Activated CD4-positive, alpha-beta T cell treated with anti-CD3 and anti-CD28 coated beads, Interleukin-2, amount 50 U/mL, for 48 hours (primary cell): ENCODE results near the gene PFKFB2.
A peak's percentile ranks its signal among the peaks of the same experiment; 100 is the strongest.
"Not testable (repeated sequence)": the region's sequence is repeated elsewhere in the genome, so short reads cannot be mapped to it uniquely, and the experiment has no call there.

Experiments
- DNase-seq, 2 experiments: peaks; one replicate each; pipeline ENCODE4 v3.0.0-alpha.2; 2020

The PFKFB2 gene

DNA sequence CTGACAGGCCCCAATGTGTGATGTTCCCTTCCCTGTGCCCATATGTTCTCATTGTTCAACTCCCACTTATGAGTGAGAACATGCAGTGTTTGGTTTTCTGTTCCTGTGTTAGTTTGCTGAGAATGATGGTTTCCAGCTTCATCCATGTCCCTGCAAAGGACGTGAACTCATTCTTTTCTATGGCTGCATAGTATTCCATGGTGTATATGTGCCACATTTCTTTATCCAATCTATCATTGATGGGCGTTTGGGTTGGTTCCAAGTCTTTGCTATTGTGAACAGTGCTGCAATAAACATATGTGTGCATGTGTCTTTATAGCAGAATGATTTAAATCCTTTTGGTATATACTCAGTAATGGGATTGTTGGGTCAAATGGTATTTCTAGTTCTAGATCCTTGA is 11.7 kb upstream of the PFKFB2 start:
- DNase-seq, result not testable (repeated sequence)

DNA sequence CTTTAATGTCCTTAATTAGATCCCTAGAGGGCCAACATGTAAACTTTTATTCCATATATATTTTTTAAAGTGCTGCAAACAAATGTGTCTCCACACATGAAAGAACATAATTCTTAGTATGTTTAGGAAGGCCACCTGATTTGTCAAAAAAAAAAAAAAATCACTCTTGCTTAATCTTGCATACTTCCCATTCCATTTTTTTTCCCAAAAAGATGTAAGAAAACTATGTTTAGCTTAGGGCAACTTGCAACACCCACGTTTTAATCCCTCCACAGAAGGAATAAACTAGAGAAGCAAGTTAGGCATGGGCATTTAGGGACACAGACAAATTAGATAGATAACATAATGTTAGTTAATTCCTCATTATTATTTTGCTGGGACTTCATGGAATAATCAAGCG is 7.6 kb upstream of the PFKFB2 start:
- no peak for DNase-seq

DNA sequence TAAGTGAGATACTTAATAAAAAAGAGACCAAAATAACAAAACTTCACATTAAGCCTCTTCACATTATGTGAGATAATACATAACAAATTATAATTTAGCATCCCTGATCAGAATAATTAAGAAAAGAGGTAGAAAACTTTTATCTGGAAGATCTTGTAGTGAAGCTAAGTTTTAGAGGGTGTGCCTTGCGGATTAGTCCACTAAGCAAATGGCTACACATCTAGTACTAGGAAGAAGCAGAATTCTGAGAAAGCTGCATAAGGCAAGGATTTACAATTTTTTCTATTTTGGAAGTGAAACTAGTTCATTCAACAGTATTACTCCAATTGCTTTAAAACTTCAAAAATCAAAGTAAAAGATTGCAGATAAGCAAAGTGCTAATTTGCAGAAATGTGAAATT is 5.6 kb upstream of the PFKFB2 start:
- no peak for DNase-seq

DNA sequence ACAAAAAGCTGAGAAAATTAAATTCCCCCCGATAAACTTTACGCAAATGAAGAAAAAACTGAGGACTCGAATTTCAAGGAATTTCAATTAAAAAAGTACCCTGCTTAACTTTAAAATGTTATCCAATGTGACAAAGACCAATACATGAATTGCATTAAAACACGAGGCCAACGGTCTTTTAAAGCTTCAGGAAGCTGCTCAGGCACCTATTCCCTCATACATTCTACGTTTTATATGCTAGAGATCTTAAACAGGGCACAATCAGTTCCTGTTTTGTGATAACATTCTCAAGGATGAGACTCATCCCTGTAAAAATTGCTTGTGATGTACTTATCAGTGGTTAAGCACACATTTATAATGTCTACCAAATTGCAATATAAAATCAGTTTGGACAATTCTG is 5.0 kb upstream of the PFKFB2 start:
- DNase-seq, result no peak

DNA sequence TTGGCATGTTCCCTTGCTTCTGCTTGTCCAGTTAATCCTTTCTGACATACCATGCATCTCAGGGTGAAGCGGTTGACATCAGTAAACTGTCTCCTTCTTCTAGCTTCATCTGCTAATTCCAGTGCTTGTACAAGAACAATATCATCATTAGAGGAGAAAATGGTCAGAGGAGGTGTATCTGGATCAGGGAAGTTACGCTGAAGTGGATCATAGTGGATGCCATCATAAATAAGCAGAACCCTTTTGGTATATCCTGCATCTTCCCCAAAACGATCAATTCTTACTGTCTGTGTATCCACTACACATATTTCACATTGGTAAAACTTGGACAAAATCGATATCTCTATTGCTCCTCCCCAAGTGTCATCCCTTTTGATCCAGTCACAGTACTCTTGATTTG is 4.0 kb upstream of the PFKFB2 start:
- DNase-seq, result no peak

DNA sequence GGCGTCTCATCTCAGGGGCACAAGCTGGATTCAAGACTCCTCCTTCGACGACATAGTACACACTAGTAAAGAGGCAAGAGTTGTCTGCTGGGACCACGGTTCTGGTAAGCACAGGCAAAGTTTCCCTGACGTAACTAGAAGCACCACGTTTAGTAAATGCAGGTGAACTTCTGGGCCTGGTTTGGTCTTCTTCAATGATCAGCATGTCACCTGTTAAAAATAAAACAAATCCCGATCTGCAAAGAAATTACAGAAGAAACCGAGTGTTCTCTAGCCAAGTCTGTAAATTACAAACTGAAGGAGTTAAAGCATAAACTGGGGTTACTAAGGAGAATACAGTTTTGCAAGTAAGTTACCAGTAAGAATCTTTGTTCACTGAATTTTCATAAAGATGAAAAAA is 3.6 kb upstream of the PFKFB2 start:
- DNase-seq, result no peak

DNA sequence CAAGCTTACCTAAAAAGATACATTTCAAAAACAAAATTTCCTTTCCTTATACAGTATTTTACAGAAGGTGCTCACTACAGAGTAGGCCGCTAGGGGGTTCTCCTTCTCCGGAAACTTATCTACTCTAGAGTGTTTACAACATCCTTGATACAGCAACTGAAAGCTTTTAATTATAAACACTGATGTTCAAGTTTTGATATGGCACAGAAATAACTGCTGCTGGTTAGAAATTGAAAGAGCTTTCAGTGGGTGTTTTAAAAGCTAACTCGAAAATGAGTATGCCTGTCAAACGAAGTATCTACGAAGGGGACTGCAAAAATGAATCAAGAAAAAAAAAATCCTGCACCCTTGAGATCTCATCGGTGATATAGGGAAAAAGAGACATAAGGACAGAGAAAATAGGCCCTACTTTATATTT is 3.1 kb upstream of the PFKFB2 start:
- peak; percentile 38 to 55 for DNase-seq

DNA sequence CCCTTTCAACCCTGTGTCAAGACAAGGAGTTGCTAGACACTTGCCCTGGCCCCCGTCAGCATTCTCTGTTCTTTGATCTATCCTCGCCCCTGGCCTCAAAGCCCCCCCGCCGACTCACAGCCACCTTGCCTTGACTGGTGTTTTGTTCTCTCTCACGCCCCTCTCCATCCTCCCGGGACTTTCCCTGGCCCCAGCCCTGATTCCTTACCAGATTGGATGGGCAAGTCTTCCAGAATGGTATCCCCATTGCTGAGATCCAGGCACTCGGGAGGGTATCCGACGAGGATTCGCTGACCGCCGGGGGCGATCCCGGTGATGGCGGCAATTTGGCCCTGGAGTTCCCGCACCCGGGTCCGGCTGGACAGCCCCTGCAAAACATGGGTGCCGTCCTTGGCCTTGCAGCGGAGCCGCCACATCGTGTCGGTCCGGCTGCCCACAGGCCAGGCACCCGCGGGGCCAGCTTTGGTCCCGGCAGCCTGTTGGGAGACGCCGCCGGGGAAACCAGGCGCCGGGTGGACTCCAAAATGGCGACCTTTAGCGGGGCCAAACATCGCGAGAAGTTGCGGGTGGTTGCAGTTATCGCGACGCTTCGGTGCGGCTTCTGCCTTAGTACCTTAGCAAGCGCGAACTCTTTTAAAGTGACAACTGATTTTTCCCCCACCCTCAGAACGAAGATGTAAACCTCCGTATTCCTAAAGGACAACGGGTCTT is 2.4 kb upstream of the PFKFB2 start:
- peak; percentile 91 to 93 for DNase-seq

DNA sequence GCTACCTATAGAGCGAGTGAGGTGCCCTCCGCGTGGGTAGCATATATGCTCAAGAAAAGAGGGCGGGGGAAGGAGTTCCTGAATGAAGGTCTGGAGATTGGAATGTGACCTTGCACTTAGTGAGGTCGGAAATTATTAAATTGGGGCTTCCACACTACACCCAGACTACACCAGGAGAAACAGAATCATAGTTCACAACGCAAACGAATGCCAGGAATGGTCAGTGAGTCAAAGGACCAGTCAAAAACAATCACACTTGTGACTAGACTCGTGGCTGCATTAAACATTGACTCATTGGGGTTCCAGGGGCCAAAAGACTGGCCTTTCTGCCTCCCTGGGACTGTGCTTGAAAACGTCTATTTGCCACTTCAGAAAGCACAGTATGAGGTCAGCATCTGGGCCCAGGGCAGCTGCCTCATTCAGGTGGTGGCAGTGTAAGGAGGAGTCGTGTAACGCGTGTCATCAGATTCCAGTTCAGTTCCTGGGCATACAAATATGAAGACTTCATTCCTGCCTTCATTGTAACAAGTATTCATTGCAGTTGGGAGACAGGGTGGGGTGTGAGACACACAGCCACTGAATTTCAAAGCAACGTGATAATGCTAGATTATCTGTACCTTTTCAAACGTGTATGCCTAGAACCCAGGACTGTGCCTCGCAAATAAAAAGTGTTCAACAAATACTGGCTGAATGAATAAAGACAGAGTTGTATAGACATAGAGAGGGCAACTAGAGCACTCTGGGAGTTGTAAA is 1.7 kb upstream of the PFKFB2 start, which contains the start of gene YOD1:
Gene YOD1, minus strand, starts transcription at position 18 of the 753 bp plus-strand sequence. CDS start 178 bp downstream, outside the sequence.
- no peak for DNase-seq

DNA sequence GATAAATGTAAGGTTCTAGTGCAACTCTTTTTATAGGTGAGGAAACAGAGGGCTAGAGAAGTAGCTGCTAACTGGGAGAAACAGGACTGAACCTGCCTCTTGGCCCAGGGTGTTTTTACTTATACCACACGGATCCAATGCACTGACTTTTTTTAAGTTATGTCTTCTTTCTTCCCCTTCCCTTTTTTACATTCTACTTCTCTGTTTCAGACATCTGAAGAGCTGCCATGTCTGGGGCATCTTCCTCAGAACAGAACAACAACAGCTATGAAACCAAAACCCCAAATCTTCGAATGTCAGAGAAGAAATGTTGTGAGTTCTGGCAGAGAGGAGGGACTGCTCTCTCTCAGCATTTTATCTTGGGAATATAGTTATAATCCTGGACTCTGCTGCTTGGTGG is 1.4 kb downstream of the PFKFB2 start:
- no peak for DNase-seq

DNA sequence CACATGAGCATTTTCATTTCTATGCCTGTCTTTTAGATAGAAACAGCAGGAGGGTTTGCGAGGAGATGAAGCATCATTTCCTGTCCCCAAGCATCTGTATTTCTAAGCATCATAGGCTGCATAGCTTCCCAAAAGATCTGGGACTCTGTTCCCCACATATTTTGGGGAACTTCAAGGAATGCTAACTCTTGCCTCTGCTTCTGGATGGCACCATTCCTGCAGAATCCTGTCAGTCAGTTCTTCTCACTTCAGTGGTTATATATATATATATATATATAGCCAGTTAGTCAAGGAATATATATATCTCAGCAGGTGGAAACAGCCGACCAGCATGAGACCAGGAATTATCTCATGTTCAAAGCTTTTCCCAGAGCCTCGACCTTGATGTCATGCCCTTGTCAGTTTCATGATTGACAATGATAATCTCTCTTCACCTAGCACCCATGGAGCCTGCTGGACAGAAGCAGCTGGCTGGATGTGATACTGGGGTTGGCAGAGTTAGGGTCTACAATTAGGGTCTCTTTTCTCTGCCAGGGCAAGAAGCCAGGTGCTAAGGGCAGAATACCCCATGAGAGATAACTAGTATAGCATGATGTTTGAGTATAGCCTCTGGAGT is 2.4 kb downstream of the PFKFB2 start:
- no peak for DNase-seq

DNA sequence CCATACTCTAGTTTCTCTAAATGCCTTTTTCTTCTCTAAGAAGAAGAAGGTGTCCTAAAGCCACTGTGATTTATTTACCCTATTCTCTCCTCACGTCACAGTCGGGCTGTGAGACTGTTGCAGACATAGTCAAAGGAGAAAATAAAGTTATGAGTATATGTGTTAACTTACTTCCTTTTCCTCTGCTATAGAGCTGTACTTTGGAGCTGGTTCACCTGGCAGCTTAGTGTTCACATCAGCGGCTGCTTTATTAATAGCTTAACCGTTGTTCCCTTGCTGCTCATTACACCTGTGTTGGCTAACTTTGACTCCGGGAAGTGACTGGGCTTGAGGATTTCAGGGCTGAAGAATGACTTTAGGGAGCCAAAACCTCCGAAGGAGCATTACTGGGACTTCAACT is 3.6 kb downstream of the PFKFB2 start:
- DNase-seq, result no peak

DNA sequence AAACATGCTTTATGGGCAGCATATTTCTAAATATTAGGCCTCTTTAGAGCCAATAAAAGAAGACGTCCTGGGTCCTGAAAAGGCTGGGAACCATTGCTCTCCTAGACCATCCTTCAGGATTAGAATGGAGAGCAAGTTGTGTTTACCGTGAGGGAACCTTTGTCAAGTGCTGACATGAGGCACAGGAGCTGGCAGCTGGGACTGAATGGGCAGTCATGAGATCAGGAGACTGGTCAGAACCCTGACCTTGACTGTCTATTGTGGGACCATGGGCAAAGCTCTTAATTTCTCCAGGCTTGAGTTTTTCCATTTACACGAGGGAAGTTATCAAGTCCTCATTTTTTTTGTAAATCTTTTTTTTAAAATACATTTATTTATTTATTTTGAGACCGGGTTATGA is 5.2 kb downstream of the PFKFB2 start:
- no peak for DNase-seq

DNA sequence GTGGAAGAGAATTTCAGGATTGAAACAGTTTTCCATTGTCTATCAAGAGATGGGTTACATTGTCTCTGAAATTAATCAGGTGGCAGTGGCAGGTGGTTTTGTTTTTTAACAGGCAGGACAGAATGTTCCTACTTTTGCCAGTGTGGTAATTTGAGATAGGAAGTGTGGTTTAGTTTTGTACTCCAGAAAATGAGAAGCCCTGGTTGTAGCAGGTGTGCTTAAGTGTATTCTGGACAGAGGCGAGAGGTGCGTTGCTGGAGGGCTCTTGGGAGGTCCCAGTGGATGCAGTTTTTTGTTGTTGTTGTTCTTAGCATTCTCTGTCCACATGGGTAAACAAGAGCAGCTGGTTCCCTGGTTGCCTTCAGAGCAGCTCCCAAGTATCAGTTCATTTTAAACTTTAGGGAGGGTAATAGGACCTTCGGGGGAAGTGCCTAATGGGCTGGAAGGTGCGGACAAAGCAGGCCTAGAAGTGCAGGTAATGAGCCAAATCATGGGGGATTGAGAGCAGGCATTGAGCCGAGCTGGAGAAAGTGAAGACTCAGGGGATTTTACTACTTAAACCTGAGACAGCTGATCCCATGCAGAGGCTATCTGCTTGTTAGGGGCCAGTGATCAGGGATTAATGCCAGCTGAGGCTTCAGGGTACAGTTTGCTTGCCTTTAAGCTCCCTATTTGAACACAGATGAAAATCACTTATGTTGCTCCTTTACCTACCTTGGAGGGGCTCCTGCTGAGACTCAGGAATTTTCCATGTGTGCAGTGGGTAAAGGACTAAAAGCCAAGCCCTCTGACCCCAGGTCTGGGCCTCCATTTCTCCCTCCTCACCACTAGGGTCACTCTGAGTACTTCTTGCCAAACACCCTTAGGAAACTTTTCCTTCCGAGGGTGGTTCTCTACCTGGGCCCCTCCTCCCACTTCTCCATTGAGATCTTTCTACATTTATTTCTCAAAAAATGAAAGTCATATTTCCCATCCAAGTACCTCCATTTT is 6.1 kb downstream of the PFKFB2 start:
- DNase-seq, result no peak

DNA sequence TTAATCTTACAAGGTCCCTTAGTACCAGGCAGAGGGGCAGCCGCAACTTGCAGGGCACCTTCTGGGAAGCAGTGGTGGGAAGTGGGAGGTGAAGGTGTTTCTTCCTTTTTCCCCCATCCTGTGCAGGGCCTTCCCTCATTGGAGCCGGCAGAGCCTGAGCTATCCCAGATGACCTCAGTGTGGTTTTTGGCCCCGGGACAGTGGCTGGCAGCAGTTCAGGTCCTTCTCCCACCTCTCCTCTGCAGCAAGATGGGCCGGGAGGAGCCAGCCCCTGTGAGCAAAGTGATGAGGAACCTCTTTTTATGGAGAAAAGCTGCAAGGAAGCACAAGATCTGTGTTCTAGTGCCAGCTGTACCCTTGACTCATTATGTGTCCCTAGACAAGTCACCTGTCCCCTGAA is 6.8 kb downstream of the PFKFB2 start:
- DNase-seq, result no peak

DNA sequence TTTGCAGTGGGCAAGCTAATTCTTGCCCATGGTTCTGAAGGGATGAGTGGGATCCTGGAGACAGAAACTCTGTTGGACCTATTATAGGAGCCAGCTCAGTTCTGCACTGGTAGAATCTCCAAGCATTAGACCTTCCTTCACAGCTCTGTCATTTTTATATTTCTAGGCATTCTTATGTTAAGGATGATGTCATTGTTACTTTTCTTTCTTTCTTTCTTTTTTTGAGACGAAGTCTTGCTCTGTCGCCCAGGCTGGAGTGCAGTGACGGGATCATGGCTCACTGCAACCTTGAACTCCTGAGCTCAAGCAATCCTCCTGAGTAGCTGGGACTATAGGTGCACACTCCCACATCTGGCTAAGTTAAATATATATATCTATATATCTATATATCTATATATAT is 7.5 kb downstream of the PFKFB2 start:
- no peak for DNase-seq

DNA sequence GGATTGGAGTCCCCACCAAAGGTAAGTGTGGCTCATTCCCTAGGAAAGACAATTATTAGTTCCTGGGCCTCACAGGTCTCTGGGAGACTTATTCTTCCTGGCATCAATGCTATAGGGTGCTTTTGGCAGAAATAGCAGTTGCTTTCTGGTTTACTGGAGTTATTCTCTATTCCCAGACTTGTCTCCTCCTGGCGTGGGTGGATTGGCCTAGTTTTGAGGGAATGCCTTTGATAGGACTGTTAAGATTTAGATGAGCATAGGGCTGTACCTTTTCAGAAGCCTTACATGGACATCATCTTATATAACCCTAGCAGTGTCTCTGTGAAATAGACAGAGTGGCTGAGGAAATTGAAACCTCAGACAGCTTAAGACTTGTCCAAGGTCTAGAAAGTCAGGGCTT is 9.0 kb downstream of the PFKFB2 start:
- DNase-seq, result no peak

DNA sequence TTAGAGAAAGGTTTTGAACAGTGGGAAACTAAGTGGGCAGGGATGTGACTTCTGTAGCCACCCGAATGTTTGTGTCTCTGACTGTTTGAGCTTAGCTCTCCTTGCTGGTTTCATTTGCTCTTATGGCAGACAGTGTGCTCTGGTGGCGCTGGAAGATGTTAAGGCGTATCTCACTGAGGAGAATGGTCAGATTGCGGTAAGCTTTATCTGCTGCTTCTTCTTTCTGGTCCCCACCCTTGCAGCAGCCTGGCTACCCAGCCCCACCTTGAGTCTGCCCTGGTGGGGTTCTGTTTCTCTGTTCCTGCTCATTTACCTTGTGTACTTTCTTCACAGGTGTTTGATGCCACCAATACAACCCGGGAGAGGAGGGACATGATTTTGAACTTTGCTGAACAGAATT is 9.9 kb downstream of the PFKFB2 start:
- no peak for DNase-seq

DNA sequence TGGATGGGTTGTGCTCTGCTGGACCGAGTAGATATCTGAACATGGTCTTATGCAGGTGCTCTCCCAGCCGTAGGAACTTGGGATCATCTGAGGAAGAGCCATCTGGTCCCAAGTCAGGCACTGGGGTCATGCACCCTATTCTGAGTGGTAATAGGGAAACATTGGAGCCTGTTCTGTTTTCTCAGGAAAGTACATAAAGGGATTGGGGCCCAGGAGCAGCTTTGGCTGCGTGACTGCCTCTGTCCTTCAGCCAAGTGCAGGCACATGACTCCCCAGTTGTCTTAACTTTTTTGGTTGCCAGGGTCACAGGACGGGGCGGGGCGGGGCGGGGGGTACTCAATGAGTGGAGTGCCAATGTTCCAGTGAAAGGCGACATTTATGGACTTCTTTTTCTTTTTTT is 11.5 kb downstream of the PFKFB2 start:
- no peak for DNase-seq

DNA sequence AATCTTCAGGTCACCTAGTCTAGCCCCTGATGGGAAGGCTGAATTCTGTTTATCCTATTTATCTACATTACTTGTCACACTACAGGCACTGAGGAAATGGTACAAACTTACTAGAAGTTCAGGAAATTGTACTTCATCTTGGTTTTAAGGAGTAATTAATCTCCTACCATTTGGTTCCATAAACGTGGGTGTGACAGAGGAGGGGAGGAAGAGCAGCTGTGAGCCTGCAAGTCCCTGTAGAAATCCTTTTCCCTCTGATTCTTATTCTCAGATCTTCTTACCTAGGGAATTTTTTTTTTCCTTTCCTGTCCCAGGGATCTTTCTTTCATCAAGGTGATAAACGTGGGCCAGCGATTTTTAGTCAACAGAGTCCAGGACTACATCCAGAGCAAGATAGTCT is 14.1 kb downstream of the PFKFB2 start:
- no peak for DNase-seq

DNA sequence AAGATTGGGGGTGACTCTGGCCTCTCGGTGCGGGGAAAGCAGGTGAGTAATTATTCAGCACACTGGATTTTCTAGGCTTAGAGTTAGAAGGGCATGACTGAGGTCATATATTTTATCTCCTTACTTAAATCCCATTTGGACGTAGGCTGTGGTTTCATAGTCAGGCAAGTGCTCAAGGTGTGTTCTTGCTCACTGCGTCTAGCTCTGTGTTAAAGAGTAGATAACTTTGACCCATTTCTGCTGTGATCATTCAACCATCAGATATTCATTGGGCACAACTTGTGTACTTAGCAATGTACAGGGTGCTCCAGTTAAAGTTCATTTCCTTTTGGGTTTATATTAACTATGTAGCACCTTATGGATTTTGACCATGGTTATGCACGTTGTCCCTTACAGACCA is 14.6 kb downstream of the PFKFB2 start:
- DNase-seq, result no peak

DNA sequence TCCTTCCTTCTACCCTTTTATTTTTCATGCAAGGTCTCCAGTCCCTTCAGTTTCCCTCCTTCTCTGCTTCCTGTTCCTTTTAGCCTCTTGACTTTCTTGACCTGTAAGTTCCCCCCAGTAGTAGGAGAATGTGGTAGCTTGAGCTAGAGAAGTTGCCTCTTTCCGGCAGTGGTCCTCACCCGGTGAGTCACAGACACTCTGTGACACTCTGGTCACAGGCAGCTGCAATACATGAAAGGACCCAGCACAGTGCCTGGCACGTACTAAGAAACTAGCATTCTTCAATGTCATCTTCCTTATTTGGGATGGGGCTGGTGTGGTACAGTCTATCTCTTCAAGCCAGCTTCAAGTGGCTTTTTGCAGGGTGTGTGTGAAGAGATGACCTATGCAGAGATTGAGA is 16.0 kb downstream of the PFKFB2 start:
- no peak for DNase-seq
